Tibial nerve (tissue), 4 donors: Measurements from ENCODE around the gene DMD. TPM values are rescaled to one million over a fixed set of nuclear protein-coding genes. Genes with fewer than 3 reads are reported as not detected.

Experiments used
- DNase-seq, 2 donors: peaks; one replicate each; pipeline ENCODE4 v3.0.0-alpha.2; 2019; ENCODE audit warnings: low spot score in 2 of 2
- H3K27ac ChIP-seq, 4 donors: fragments of 200-600 bp; sonication (generic) in 3 of 4; one replicate each; pipeline ENCODE4 v1.5.1; 2017 to 2019; ENCODE audit warnings: mild to moderate bottlenecking in 1 of 4
- H3K27me3 ChIP-seq, 2 donors: fragments of 200-600 bp; sonication (generic) in 1 of 2; one replicate each; pipeline versions ENCODE4 v1.5.1 to v1.6.0; 2017 to 2019
- H3K36me3 ChIP-seq, 3 donors: fragments of 200-600 bp; sonication (generic); one replicate each; pipeline ENCODE4 v1.5.1; 2018 to 2019
- H3K4me1 ChIP-seq, 4 donors: fragments of 200-600 bp; sonication (generic) in 3 of 4; one replicate each; pipeline ENCODE4 v1.5.1; 2017 to 2019
- H3K4me3 ChIP-seq, 4 donors: fragments of 200-600 bp; sonication (generic) in 3 of 4; one replicate each; pipeline ENCODE4 v1.5.1; 2017 to 2019; ENCODE audit warnings: mild to moderate bottlenecking in 1 of 4, moderate library complexity in 1 of 4
- H3K9me3 ChIP-seq, 4 donors: fragments of 200-600 bp; sonication (generic) in 3 of 4; one replicate each; pipeline ENCODE4 v1.5.1; 2017 to 2019
- CTCF ChIP-seq, 5 experiments: fragments of 200-600 bp in 3 of 5; fragments of 450-650 bp in 2 of 5; sonication (generic) in 3 of 5; IDR thresholded peaks; one replicate each; pipeline ENCODE4 v1.5.1; 2016 to 2019; ENCODE audit warnings: antibody characterized with exemption in 5 of 5, mild to moderate bottlenecking in 3 of 5, moderate library complexity in 2 of 5
- EP300 ChIP-seq, 2 donors: sonication (generic); formaldehyde crosslinking; IDR thresholded peaks; one replicate each; pipeline ENCODE4 v1.6.1; 2017; ENCODE audit warnings: antibody characterized with exemption in 2 of 2, mild to moderate bottlenecking in 1 of 2
- POLR2A ChIP-seq, 2 donors: fragments of 450-650 bp; IDR thresholded peaks; one replicate each; pipeline ENCODE4 v1.6.1; 2017; ENCODE audit warnings: antibody characterized with exemption in 2 of 2, mild to moderate bottlenecking in 2 of 2, moderate library complexity in 2 of 2
- WGBS, 2 donors: methylation state at CpG; one replicate each; pipeline ENCODE4 v1.1.5; 2018; 5-methylcytosine and 5-hydroxymethylcytosine counted together
- total RNA-seq, 4 donors: library from RNA; depleted of rRNA; stranded (reverse); fragments of >200 nt; gene quantifications; one replicate each; pipeline ENCODE4 v1.1.0, GENCODE V29; 2016

The DMD gene
- total RNA-seq, 4 donors from 2014 or later, result 156 to 345 (median 245) TPM

- peaks cover 0 to 10% (median 0%) of the 10 kb centered on the region in 3 donors for H3K36me3 ChIP-seq
- no peaks in the 10 kb centered on the region for H3K27me3 ChIP-seq
- no peak overlapping the region for H3K4me3 ChIP-seq
- no peak overlapping the region for H3K27ac ChIP-seq
- H3K9me3 ChIP-seq, result no peaks in the 10 kb centered on the region
- no peak for DNase-seq
- no peaks in the 10 kb centered on the region for H3K4me1 ChIP-seq
- TF ChIP-seq CTCF (IDR thresholded peaks at IDR 0.05) (no peak), POLR2A (IDR thresholded peaks at IDR 0.05) (no peak), EP300 (IDR thresholded peaks at IDR 0.05) (no peak)
- WGBS, 2 donors, result 96 to 100% methylated on average over 2 to 7 of the region's 7 CpGs
Measured at GRCh38 chrX:32592786-32593185, 618.6 kb downstream of the DMD start.

- 88 to 100% methylated on average over 2 to 10 of the region's 10 CpGs for WGBS, 2 donors
- no peak overlapping the region for H3K4me3 ChIP-seq
- H3K36me3 ChIP-seq, result peaks cover 0 to 10% (median 0%) of the 10 kb centered on the region in 3 donors
- H3K27ac ChIP-seq, result no peak overlapping the region
- no peak for DNase-seq
- no peak for TF ChIP-seq CTCF (IDR thresholded peaks at IDR 0.05)
- TF ChIP-seq POLR2A (IDR thresholded peaks at IDR 0.05), result no peak
- no peak for TF ChIP-seq EP300 (IDR thresholded peaks at IDR 0.05)
- no peaks in the 10 kb centered on the region for H3K4me1 ChIP-seq
- no peaks in the 10 kb centered on the region for H3K27me3 ChIP-seq
- no peaks in the 10 kb centered on the region for H3K9me3 ChIP-seq
Measured at GRCh38 chrX:32591589-32591988, 619.8 kb downstream of the DMD start.

- H3K9me3 ChIP-seq, result no peaks in the 10 kb centered on the region
- no peaks in the 10 kb centered on the region for H3K36me3 ChIP-seq
- no peaks in the 10 kb centered on the region for H3K27me3 ChIP-seq
- no peak for DNase-seq
- H3K4me1 ChIP-seq, result no peaks in the 10 kb centered on the region
- H3K4me3 ChIP-seq, result no peak overlapping the region
- no peak overlapping the region for H3K27ac ChIP-seq
- WGBS, 2 donors, result 53 to 68% methylated on average over 3 of the region's 3 CpGs
- TF ChIP-seq POLR2A (IDR thresholded peaks at IDR 0.05) (no peak), EP300 (IDR thresholded peaks at IDR 0.05) (no peak), CTCF (IDR thresholded peaks at IDR 0.05) (no peak)
Measured at GRCh38 chrX:32582729-32583128, 628.6 kb downstream of the DMD start.

- 88 to 93% methylated on average over 2 of the region's 2 CpGs for WGBS, 2 donors
- H3K27me3 ChIP-seq, result peaks cover 0 to 4% of the 10 kb centered on the region in 2 donors
- no peaks in the 10 kb centered on the region for H3K4me1 ChIP-seq
- H3K27ac ChIP-seq, result no peak overlapping the region
- no peak for DNase-seq
- H3K36me3 ChIP-seq, result no peaks in the 10 kb centered on the region
- TF ChIP-seq EP300 (IDR thresholded peaks at IDR 0.05) (no peak), POLR2A (IDR thresholded peaks at IDR 0.05) (no peak), CTCF (IDR thresholded peaks at IDR 0.05) (no peak)
- no peaks in the 10 kb centered on the region for H3K9me3 ChIP-seq
- no peak overlapping the region for H3K4me3 ChIP-seq
Measured at GRCh38 chrX:32576885-32577284, 634.5 kb downstream of the DMD start.

- WGBS, 2 donors, result 80 to 82% methylated on average over 2 of the region's 2 CpGs
- H3K36me3 ChIP-seq, result no peaks in the 10 kb centered on the region
- peaks cover 0 to 4% of the 10 kb centered on the region in 2 donors for H3K27me3 ChIP-seq
Measured at GRCh38 chrX:32572644-32573043, 638.7 kb downstream of the DMD start.

More at GRCh38 chrX:32572644-32573043, 638.7 kb downstream of the DMD start:
- no peaks in the 10 kb centered on the region for H3K4me1 ChIP-seq
- H3K27ac ChIP-seq, result no peak overlapping the region
- no peak for TF ChIP-seq EP300 (IDR thresholded peaks at IDR 0.05)
- TF ChIP-seq CTCF (IDR thresholded peaks at IDR 0.05), result no peak
- no peak for TF ChIP-seq POLR2A (IDR thresholded peaks at IDR 0.05)
- DNase-seq, result no peak
- H3K4me3 ChIP-seq, result no peak overlapping the region
- H3K9me3 ChIP-seq, result no peaks in the 10 kb centered on the region
